ENCODE data around the gene CALR3.

The CALR3 gene

DNA sequence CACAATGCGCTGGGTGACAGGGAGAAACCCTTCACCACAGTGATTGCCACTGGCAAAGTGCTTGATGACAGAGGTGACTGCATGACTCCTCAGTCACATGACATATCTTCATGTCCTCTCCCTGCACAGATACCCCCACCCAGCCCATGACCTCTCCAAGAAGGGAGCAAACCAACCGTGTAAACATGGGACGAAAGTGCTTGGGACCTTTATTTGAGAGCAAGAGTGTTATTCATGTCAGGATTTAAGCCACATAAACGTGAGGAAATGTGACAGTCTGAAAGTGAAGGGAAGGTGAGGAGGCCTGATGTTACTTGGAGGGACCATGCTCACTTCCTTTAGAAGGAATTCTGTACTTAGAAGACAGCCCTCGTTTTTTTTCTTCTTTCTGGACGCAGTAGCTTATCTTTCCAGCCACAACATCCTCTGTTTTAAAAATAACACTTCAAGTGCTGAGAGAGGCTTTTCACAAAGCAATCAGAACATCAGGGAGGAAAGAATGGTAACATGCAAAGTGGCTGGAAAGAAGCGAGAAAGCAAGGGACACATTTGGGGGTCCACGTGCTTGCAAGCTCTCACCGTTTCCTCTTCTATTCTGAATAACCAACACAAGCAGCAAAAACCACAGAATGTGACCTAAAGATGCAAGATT lies 59.8 kb downstream of the CALR3 start:
- Histone ChIP-seq H2AFZ (ENCODE audit: low read length) (no peak overlapping the region), H3K4me1 (ENCODE audit: insufficient read depth, low read length, poor library complexity, severe bottlenecking) (no peaks in the 10 kb centered on the region), H3K27me3 (ENCODE audit: insufficient read depth, low read length, poor library complexity, severe bottlenecking) (no peaks in the 10 kb centered on the region), H3K79me2 (ENCODE audit: insufficient read depth, low read length) (no peaks in the 10 kb centered on the region), H4K20me1 (ENCODE audit: insufficient read depth, low read length, poor library complexity, severe bottlenecking) (no peaks in the 10 kb centered on the region), H3K9me3 (ENCODE audit: insufficient read depth, low read depth, low read length) (no peaks in the 10 kb centered on the region), H3F3A (ENCODE audit: low read depth) (no peaks in the 10 kb centered on the region), H3K9ac (ENCODE audit: low read depth, low read length, poor library complexity, severe bottlenecking) (no peak overlapping the region), H3K9me2 (replicated peaks; ENCODE audit: low read depth, low read length) (no peaks in the 10 kb centered on the region), H3K4me2 (ENCODE audit: low read depth, low read length, poor library complexity, severe bottlenecking) (no peak overlapping the region), H3K4me3 (ENCODE audit: low read length, poor library complexity, severe bottlenecking) (no peak overlapping the region), H3K36me3 (ENCODE audit: insufficient read depth, low read length) (peaks cover 72% of the 10 kb centered on the region; the same call in 1 of the 2 replicates)
- TF ChIP-seq, protein P1, sequence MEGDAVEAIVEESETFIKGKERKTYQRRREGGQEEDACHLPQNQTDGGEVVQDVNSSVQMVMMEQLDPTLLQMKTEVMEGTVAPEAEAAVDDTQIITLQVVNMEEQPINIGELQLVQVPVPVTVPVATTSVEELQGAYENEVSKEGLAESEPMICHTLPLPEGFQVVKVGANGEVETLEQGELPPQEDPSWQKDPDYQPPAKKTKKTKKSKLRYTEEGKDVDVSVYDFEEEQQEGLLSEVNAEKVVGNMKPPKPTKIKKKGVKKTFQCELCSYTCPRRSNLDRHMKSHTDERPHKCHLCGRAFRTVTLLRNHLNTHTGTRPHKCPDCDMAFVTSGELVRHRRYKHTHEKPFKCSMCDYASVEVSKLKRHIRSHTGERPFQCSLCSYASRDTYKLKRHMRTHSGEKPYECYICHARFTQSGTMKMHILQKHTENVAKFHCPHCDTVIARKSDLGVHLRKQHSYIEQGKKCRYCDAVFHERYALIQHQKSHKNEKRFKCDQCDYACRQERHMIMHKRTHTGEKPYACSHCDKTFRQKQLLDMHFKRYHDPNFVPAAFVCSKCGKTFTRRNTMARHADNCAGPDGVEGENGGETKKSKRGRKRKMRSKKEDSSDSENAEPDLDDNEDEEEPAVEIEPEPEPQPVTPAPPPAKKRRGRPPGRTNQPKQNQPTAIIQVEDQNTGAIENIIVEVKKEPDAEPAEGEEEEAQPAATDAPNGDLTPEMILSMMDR (conservative IDR thresholded peaks at IDR 0.05; ENCODE audit: low read length), result no peak
- no peak for TF ChIP-seq EZH2phosphoT487 (IDR thresholded peaks at IDR 0.05; ENCODE audit: borderline replicate concordance)

DNA sequence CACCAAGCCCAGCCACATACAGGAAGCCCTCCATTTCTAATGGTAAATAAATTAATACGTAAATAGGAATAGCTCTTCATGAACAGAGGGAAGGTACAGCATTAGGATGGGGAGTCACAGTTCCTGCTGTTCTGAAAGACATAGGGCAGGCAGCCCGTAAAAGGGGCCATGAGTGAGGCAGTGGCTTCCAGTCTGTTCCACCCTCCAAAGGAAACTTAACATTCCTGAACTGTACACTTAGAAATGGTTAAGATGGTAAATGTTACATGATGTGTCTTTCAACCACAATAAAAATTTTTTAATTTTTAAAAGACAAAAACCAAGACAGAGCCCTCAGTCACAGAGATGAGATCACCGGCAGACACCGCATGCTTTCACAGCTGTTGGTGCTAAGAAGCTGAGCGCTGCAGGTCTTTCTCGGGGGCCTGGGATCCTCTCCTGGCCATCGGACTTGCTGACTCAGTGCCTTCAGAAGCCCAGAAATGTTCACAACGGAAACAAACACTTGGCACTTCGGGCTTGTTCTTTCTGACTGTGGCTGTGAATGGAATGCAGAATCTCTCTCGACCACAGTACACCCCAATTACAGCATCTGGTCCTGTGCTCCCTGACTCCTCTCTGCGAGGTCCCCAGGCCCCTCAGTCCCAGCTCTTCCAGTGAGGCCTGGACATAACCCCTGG lies 60.6 kb downstream of the CALR3 start:
- H3K9me2 ChIP-seq (replicated peaks; ENCODE audit: low read depth, low read length), result no peaks in the 10 kb centered on the region
- no peak overlapping the region for H2AFZ ChIP-seq (ENCODE audit: low read length)
- no peaks in the 10 kb centered on the region for H3F3A ChIP-seq (ENCODE audit: low read depth)
- H3K36me3 ChIP-seq (ENCODE audit: insufficient read depth, low read length), result peaks cover 71% of the 10 kb centered on the region; the same call in 1 of the 2 replicates
- H3K9me3 ChIP-seq (ENCODE audit: insufficient read depth, low read depth, low read length), result no peaks in the 10 kb centered on the region
- no peaks in the 10 kb centered on the region for H3K4me1 ChIP-seq (ENCODE audit: insufficient read depth, low read length, poor library complexity, severe bottlenecking)
- H3K9ac ChIP-seq (ENCODE audit: low read depth, low read length, poor library complexity, severe bottlenecking), result no peak overlapping the region
- TF ChIP-seq, protein P1 (conservative IDR thresholded peaks at IDR 0.05; ENCODE audit: low read length), result no peak
- no peak overlapping the region for H3K4me3 ChIP-seq (ENCODE audit: low read length, poor library complexity, severe bottlenecking)
- no peak overlapping the region for H3K4me2 ChIP-seq (ENCODE audit: low read depth, low read length, poor library complexity, severe bottlenecking)
- H3K79me2 ChIP-seq (ENCODE audit: insufficient read depth, low read length), result no peaks in the 10 kb centered on the region
- no peaks in the 10 kb centered on the region for H3K27me3 ChIP-seq (ENCODE audit: insufficient read depth, low read length, poor library complexity, severe bottlenecking)
- no peaks in the 10 kb centered on the region for H4K20me1 ChIP-seq (ENCODE audit: insufficient read depth, low read length, poor library complexity, severe bottlenecking)

DNA sequence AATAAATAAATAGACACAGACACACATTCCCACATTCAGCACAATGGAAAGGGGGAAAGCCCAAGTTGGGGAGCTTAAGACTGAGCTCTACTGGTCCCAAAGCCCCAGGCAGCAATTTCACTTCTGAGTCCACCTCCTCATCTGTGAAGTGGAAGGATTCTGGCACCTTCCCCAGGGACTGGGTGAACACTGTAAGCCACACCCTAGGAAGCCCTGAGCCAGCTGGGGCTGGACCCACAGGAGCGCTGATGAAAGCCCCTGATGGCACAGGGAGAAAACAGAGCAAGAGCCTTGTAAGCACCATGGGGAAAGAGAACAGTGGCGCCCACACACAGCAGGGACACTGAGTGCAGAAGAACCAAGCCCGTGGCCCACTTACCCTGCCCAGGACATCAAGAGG lies 62.0 kb downstream of the CALR3 start:
- no peak for TF ChIP-seq EZH2phosphoT487 (IDR thresholded peaks at IDR 0.05; ENCODE audit: borderline replicate concordance)
- TF ChIP-seq, protein P1 (conservative IDR thresholded peaks at IDR 0.05; ENCODE audit: low read length), result no peak
- peaks cover 69% of the 10 kb centered on the region; the same call in 1 of the 2 replicates for H3K36me3 ChIP-seq (ENCODE audit: insufficient read depth, low read length)

More for the DNA sequence above, 62.0 kb downstream of the CALR3 start:
- H3K9me2 ChIP-seq (replicated peaks; ENCODE audit: low read depth, low read length), result no peaks in the 10 kb centered on the region
- H4K20me1 ChIP-seq (ENCODE audit: insufficient read depth, low read length, poor library complexity, severe bottlenecking), result no peaks in the 10 kb centered on the region
- H2AFZ ChIP-seq (ENCODE audit: low read length), result no peak overlapping the region
- H3K4me3 ChIP-seq (ENCODE audit: low read length, poor library complexity, severe bottlenecking), result no peak overlapping the region
- no peaks in the 10 kb centered on the region for H3K4me1 ChIP-seq (ENCODE audit: insufficient read depth, low read length, poor library complexity, severe bottlenecking)
- H3F3A ChIP-seq (ENCODE audit: low read depth), result no peaks in the 10 kb centered on the region
- no peaks in the 10 kb centered on the region for H3K9me3 ChIP-seq (ENCODE audit: insufficient read depth, low read depth, low read length)
- no peaks in the 10 kb centered on the region for H3K27me3 ChIP-seq (ENCODE audit: insufficient read depth, low read length, poor library complexity, severe bottlenecking)
- H3K4me2 ChIP-seq (ENCODE audit: low read depth, low read length, poor library complexity, severe bottlenecking), result no peak overlapping the region
- no peaks in the 10 kb centered on the region for H3K79me2 ChIP-seq (ENCODE audit: insufficient read depth, low read length)
- no peak overlapping the region for H3K9ac ChIP-seq (ENCODE audit: low read depth, low read length, poor library complexity, severe bottlenecking)
